ENCODE data around the gene XG.

DNA sequence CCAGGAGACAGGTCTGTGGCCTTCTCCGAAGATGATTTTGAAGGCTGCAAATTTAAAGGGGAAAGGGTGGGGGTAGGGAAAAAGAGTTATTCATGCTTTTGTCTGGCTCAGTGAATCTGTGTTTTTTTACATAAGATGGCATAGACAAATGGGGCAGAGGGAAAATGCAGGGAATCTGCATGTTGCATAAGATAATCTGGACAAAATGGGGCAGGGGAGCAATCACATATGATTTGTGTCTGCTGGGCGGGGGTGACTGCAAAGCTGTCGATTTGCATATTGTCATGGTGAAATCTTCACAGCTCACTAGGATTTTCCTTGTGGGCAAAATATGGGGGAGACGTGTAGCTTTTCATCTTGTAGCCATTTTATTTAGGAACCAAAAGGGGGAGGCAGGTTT lies 47.5 kb downstream of the XG start:
- TF ChIP-seq POLR2AphosphoS5 (IDR thresholded peaks at IDR 0.05; ENCODE audit: low read depth) (no peak), CTCF (IDR thresholded peaks at IDR 0.05; ENCODE audit: insufficient read depth, low read length) (no peak), GABPA (IDR thresholded peaks at IDR 0.05; ENCODE audit: low read depth) (no peak), SPI1 (IDR thresholded peaks at IDR 0.05; ENCODE audit: borderline replicate concordance, low read depth) (no peak)
- TF ChIP-seq, protein P1, sequence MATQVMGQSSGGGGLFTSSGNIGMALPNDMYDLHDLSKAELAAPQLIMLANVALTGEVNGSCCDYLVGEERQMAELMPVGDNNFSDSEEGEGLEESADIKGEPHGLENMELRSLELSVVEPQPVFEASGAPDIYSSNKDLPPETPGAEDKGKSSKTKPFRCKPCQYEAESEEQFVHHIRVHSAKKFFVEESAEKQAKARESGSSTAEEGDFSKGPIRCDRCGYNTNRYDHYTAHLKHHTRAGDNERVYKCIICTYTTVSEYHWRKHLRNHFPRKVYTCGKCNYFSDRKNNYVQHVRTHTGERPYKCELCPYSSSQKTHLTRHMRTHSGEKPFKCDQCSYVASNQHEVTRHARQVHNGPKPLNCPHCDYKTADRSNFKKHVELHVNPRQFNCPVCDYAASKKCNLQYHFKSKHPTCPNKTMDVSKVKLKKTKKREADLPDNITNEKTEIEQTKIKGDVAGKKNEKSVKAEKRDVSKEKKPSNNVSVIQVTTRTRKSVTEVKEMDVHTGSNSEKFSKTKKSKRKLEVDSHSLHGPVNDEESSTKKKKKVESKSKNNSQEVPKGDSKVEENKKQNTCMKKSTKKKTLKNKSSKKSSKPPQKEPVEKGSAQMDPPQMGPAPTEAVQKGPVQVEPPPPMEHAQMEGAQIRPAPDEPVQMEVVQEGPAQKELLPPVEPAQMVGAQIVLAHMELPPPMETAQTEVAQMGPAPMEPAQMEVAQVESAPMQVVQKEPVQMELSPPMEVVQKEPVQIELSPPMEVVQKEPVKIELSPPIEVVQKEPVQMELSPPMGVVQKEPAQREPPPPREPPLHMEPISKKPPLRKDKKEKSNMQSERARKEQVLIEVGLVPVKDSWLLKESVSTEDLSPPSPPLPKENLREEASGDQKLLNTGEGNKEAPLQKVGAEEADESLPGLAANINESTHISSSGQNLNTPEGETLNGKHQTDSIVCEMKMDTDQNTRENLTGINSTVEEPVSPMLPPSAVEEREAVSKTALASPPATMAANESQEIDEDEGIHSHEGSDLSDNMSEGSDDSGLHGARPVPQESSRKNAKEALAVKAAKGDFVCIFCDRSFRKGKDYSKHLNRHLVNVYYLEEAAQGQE (IDR thresholded peaks at IDR 0.05; ENCODE audit: insufficient replicate concordance, low read depth) = no peak

All from HL-60 (cell line).